GM23338 (cell line): ENCODE results near the gene BNIP3. TPM values are rescaled to one million over a fixed set of nuclear protein-coding genes. Genes with fewer than 3 reads are reported as not detected.

Source experiments
- ATAC-seq: fragments of 200-7000 bp; cut with Tn5 transposase; 3 replicates; pipeline ENCODE4 v1.9.1; 2020
- DNase-seq: peaks from one replicate; pipeline ENCODE4 v3.0.0-alpha.2; 2015; ENCODE audit warnings: low spot score
- H2AFZ ChIP-seq: fragments of 200-600 bp; sonication (generic); 2 replicates; pipeline ENCODE4 v1.8.0; 2016; ENCODE audit warnings: antibody characterized with exemption, mild to moderate bottlenecking, moderate library complexity
- H3F3A ChIP-seq: fragments of 200-600 bp; sonication (generic); replicated peaks from 2 replicates; pipeline ENCODE4 v1.8.0; 2017; ENCODE audit warnings: antibody characterized with exemption, mixed run types, low read depth
- H3K27ac ChIP-seq: fragments of 200-600 bp; sonication (generic); 2 replicates; pipeline ENCODE4 v1.6.1; 2016; ENCODE audit warnings: low read depth
- H3K27me3 ChIP-seq: fragments of 200-600 bp; sonication (generic); 2 replicates; pipeline ENCODE4 v1.8.0; 2016; ENCODE audit warnings: mild to moderate bottlenecking, mixed run types, moderate library complexity; ENCODE audit not compliant: insufficient read depth
- H3K36me3 ChIP-seq: fragments of 200-600 bp; sonication (generic); 2 replicates; pipeline ENCODE4 v1.8.0; 2016; ENCODE audit warnings: mild to moderate bottlenecking; ENCODE audit not compliant: insufficient read depth
- H3K4me1 ChIP-seq: fragments of 200-600 bp; sonication (generic); 2 replicates; pipeline ENCODE4 v1.8.0; 2016; ENCODE audit warnings: mild to moderate bottlenecking, moderate library complexity; ENCODE audit not compliant: insufficient read depth
- H3K4me2 ChIP-seq: fragments of 200-600 bp; sonication (generic); 2 replicates; pipeline ENCODE4 v1.7.1; 2017; ENCODE audit warnings: mixed run types
- H3K4me3 ChIP-seq: fragments of 200-600 bp; sonication (generic); 2 replicates; pipeline ENCODE4 v1.6.1; 2016; ENCODE audit warnings: mixed run types
- H3K79me2 ChIP-seq: fragments of 200-600 bp; sonication (generic); replicated peaks from 2 replicates; pipeline ENCODE4 v1.8.0; 2017; ENCODE audit warnings: mild to moderate bottlenecking; ENCODE audit not compliant: insufficient read depth
- H3K9me2 ChIP-seq: fragments of 200-600 bp; sonication (generic); 2 replicates; pipeline ENCODE4 v1.8.0; 2017; ENCODE audit not compliant: insufficient read depth
- H4K20me1 ChIP-seq: fragments of 200-600 bp; sonication (generic); replicated peaks from 2 replicates; pipeline ENCODE4 v1.8.0; 2017; ENCODE audit warnings: mild to moderate bottlenecking; ENCODE audit not compliant: insufficient read depth
- H3K27ac Mint-ChIP-seq: 2 replicates; pipeline ENCODE4 v1.8.0; 2020; ENCODE audit warnings: inconsistent platforms, mild to moderate bottlenecking, moderate library complexity, mixed read lengths
- H3K27me3 Mint-ChIP-seq: 3 replicates; pipeline ENCODE4 v1.8.0; 2022; ENCODE audit warnings: low read depth, mild to moderate bottlenecking, moderate library complexity, mixed read lengths, inconsistent platforms; ENCODE audit not compliant: insufficient read depth, poor library complexity
- H3K36me3 Mint-ChIP-seq: 3 replicates; pipeline ENCODE4 v1.8.0; 2021; ENCODE audit warnings: low read depth, mild to moderate bottlenecking, inconsistent platforms, moderate library complexity, mixed read lengths
- H3K4me1 Mint-ChIP-seq: 3 replicates; pipeline ENCODE4 v1.8.0; 2020; ENCODE audit warnings: mild to moderate bottlenecking, inconsistent platforms, mixed read lengths
- H3K4me3 Mint-ChIP-seq: 3 replicates; pipeline ENCODE4 v1.8.0; 2021; ENCODE audit warnings: moderate library complexity, mild to moderate bottlenecking, inconsistent platforms, mixed read lengths
- H3K9me3 Mint-ChIP-seq: 3 replicates; pipeline ENCODE4 v1.8.0; 2020; ENCODE audit warnings: moderate library complexity, mild to moderate bottlenecking, inconsistent platforms, mixed read lengths
- CREB1 ChIP-seq: fragments of 250-450 bp; sonication (Bioruptor Pico); IDR thresholded peaks from 2 replicates; pipeline ENCODE4 v1.5.0; 2020; ENCODE audit warnings: low read depth, mild to moderate bottlenecking, moderate library complexity
- EZH2 ChIP-seq: fragments of 200-600 bp; sonication (generic); IDR thresholded peaks from one replicate; pipeline ENCODE4 v1.8.0; 2017; ENCODE audit warnings: antibody characterized with exemption, mild to moderate bottlenecking, low read depth; ENCODE audit not compliant: unreplicated experiment
- EZH2phosphoT487 ChIP-seq: fragments of 200-600 bp; sonication (generic); IDR thresholded peaks from one replicate; pipeline ENCODE4 v1.8.1; 2018; ENCODE audit warnings: antibody characterized with exemption; ENCODE audit not compliant: unreplicated experiment
- JUNB ChIP-seq: IDR thresholded peaks from one replicate; pipeline ENCODE4 v1.6.1; 2016; ENCODE audit warnings: antibody characterized with exemption; ENCODE audit not compliant: unreplicated experiment
- NANOG ChIP-seq: IDR thresholded peaks from 2 replicates; pipeline ENCODE4 v1.6.1; 2016; ENCODE audit warnings: antibody characterized with exemption, borderline replicate concordance
- POLR2AphosphoS5 ChIP-seq: IDR thresholded peaks from 2 replicates; pipeline ENCODE4 v1.6.1; 2016; ENCODE audit warnings: antibody characterized with exemption, low read depth
- STAT1 ChIP-seq: IDR thresholded peaks from one replicate; pipeline ENCODE4 v1.6.1; 2016; ENCODE audit warnings: antibody characterized with exemption; ENCODE audit not compliant: unreplicated experiment
- ZNF114 ChIP-seq: fragments of 250-450 bp; sonication (Bioruptor Pico); IDR thresholded peaks from 2 replicates; pipeline ENCODE4 v1.5.0; 2020; ENCODE audit warnings: mild to moderate bottlenecking, moderate library complexity
- ZNF331 ChIP-seq: fragments of 250-450 bp; sonication (Bioruptor Pico); IDR thresholded peaks from 2 replicates; pipeline ENCODE4 v1.5.0; 2020; ENCODE audit warnings: low read depth, mild to moderate bottlenecking, moderate library complexity
- polyA plus RNA-seq: library from polyadenylated mRNA; unstranded; fragments of >200 nt; fragmentation: Nextera tagmentation; extraction: Ambion mirVana; gene quantifications from 2 replicates; pipeline ENCODE4 v1.2.1, GENCODE V29; 2016
- total RNA-seq: library from RNA; depleted of rRNA; stranded (reverse); fragments of >200 nt; shearing (Covaris generic); gene quantifications from 2 replicates; pipeline ENCODE4 v1.2.3, GENCODE V29; 2014
- TF ChIP-seq, protein P1 (sequence below), 2 experiments: fragments of 200-600 bp in 1 of 2; sonication (generic) in 1 of 2; conservative IDR thresholded peaks; 2 replicates each; pipeline versions ENCODE4 v1.5.1 to v1.6.1; 2016 to 2017; ENCODE audit warnings: antibody characterized with exemption in 2 of 2, low read depth in 2 of 2, mild to moderate bottlenecking in 2 of 2, moderate library complexity in 1 of 2
- TF ChIP-seq, protein P2 (sequence below): fragments of 250-450 bp; sonication (Bioruptor Pico); IDR thresholded peaks from 2 replicates; pipeline ENCODE4 v1.5.0; 2020; ENCODE audit warnings: mild to moderate bottlenecking, moderate library complexity
- TF ChIP-seq, protein P3 (sequence below): IDR thresholded peaks from 2 replicates; pipeline ENCODE4 v1.6.1; 2016; ENCODE audit warnings: antibody characterized with exemption
- TF ChIP-seq, protein P4 (sequence below): IDR thresholded peaks from one replicate; pipeline ENCODE4 v1.6.1; 2018; ENCODE audit warnings: antibody characterized with exemption; ENCODE audit not compliant: unreplicated experiment

The BNIP3 gene
- total and polyA plus RNA-seq, 2 experiments from 2014 or later: 46.3 to 75.0 TPM

DNA sequence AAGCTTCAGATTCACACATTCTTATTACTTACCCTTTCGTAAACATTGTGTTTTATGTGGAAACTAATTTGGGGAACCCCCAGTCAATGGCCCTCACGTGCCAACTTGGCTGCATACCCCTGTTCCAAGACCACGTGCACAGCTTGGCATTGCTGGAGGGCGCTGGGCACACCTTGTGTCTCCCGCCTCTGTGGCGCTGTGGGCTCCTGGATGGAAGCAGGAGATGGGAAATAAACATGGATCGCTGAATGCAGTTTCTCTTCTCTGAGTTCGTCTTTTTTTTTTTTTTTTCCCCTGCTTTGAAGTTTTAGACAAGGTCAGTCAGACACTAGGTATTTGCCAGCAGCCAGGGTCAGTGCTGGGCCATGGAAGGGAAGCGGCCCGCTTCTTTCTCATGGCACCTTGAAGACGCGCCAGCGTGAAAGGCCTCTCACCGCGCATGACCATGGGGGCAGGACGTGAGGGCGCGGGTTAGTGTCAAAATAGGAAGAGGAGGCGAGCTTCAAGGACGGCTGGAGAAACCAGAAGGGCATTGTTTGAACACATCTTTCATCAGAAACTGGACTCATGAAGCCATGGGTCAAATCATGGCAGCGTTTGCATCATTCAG, 27.3 kb downstream of the BNIP3 start:
- TF ChIP-seq CREB1 (CRISPR knock-in tag): no peak
- no peak for TF ChIP-seq EZH2phosphoT487
- no peak for TF ChIP-seq POLR2AphosphoS5
- TF ChIP-seq ZNF114 (CRISPR knock-in tag): no peak
- TF ChIP-seq, protein P1, sequence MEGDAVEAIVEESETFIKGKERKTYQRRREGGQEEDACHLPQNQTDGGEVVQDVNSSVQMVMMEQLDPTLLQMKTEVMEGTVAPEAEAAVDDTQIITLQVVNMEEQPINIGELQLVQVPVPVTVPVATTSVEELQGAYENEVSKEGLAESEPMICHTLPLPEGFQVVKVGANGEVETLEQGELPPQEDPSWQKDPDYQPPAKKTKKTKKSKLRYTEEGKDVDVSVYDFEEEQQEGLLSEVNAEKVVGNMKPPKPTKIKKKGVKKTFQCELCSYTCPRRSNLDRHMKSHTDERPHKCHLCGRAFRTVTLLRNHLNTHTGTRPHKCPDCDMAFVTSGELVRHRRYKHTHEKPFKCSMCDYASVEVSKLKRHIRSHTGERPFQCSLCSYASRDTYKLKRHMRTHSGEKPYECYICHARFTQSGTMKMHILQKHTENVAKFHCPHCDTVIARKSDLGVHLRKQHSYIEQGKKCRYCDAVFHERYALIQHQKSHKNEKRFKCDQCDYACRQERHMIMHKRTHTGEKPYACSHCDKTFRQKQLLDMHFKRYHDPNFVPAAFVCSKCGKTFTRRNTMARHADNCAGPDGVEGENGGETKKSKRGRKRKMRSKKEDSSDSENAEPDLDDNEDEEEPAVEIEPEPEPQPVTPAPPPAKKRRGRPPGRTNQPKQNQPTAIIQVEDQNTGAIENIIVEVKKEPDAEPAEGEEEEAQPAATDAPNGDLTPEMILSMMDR (conservative IDR thresholded peaks at IDR 0.05; ENCODE audit: low read depth in 2 of 2): no peak
- TF ChIP-seq JUNB: no peak
- TF ChIP-seq, protein P2, sequence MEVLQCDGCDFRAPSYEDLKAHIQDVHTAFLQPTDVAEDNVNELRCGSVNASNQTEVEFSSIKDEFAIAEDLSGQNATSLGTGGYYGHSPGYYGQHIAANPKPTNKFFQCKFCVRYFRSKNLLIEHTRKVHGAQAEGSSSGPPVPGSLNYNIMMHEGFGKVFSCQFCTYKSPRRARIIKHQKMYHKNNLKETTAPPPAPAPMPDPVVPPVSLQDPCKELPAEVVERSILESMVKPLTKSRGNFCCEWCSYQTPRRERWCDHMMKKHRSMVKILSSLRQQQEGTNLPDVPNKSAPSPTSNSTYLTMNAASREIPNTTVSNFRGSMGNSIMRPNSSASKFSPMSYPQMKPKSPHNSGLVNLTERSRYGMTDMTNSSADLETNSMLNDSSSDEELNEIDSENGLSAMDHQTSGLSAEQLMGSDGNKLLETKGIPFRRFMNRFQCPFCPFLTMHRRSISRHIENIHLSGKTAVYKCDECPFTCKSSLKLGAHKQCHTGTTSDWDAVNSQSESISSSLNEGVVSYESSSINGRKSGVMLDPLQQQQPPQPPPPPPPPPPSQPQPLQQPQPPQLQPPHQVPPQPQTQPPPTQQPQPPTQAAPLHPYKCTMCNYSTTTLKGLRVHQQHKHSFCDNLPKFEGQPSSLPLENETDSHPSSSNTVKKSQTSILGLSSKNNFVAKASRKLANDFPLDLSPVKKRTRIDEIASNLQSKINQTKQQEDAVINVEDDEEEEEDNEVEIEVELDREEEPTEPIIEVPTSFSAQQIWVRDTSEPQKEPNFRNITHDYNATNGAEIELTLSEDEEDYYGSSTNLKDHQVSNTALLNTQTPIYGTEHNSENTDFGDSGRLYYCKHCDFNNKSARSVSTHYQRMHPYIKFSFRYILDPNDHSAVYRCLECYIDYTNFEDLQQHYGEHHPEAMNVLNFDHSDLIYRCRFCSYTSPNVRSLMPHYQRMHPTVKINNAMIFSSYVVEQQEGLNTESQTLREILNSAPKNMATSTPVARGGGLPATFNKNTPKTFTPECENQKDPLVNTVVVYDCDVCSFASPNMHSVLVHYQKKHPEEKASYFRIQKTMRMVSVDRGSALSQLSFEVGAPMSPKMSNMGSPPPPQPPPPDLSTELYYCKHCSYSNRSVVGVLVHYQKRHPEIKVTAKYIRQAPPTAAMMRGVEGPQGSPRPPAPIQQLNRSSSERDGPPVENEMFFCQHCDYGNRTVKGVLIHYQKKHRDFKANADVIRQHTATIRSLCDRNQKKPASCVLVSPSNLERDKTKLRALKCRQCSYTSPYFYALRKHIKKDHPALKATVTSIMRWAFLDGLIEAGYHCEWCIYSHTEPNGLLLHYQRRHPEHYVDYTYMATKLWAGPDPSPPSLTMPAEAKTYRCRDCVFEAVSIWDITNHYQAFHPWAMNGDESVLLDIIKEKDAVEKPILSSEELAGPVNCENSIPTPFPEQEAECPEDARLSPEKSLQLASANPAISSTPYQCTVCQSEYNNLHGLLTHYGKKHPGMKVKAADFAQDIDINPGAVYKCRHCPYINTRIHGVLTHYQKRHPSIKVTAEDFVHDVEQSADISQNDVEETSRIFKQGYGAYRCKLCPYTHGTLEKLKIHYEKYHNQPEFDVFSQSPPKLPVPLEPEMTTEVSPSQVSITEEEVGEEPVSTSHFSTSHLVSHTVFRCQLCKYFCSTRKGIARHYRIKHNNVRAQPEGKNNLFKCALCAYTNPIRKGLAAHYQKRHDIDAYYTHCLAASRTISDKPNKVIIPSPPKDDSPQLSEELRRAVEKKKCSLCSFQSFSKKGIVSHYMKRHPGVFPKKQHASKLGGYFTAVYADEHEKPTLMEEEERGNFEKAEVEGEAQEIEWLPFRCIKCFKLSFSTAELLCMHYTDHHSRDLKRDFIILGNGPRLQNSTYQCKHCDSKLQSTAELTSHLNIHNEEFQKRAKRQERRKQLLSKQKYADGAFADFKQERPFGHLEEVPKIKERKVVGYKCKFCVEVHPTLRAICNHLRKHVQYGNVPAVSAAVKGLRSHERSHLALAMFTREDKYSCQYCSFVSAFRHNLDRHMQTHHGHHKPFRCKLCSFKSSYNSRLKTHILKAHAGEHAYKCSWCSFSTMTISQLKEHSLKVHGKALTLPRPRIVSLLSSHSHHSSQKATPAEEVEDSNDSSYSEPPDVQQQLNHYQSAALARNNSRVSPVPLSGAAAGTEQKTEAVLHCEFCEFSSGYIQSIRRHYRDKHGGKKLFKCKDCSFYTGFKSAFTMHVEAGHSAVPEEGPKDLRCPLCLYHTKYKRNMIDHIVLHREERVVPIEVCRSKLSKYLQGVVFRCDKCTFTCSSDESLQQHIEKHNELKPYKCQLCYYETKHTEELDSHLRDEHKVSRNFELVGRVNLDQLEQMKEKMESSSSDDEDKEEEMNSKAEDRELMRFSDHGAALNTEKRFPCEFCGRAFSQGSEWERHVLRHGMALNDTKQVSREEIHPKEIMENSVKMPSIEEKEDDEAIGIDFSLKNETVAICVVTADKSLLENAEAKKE (CRISPR knock-in tag): no peak
- TF ChIP-seq ZNF331: no peak
- TF ChIP-seq, protein P3, sequence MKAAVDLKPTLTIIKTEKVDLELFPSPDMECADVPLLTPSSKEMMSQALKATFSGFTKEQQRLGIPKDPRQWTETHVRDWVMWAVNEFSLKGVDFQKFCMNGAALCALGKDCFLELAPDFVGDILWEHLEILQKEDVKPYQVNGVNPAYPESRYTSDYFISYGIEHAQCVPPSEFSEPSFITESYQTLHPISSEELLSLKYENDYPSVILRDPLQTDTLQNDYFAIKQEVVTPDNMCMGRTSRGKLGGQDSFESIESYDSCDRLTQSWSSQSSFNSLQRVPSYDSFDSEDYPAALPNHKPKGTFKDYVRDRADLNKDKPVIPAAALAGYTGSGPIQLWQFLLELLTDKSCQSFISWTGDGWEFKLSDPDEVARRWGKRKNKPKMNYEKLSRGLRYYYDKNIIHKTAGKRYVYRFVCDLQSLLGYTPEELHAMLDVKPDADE: no peak
- TF ChIP-seq NANOG: no peak
- TF ChIP-seq STAT1: no peak
- TF ChIP-seq, protein P4, sequence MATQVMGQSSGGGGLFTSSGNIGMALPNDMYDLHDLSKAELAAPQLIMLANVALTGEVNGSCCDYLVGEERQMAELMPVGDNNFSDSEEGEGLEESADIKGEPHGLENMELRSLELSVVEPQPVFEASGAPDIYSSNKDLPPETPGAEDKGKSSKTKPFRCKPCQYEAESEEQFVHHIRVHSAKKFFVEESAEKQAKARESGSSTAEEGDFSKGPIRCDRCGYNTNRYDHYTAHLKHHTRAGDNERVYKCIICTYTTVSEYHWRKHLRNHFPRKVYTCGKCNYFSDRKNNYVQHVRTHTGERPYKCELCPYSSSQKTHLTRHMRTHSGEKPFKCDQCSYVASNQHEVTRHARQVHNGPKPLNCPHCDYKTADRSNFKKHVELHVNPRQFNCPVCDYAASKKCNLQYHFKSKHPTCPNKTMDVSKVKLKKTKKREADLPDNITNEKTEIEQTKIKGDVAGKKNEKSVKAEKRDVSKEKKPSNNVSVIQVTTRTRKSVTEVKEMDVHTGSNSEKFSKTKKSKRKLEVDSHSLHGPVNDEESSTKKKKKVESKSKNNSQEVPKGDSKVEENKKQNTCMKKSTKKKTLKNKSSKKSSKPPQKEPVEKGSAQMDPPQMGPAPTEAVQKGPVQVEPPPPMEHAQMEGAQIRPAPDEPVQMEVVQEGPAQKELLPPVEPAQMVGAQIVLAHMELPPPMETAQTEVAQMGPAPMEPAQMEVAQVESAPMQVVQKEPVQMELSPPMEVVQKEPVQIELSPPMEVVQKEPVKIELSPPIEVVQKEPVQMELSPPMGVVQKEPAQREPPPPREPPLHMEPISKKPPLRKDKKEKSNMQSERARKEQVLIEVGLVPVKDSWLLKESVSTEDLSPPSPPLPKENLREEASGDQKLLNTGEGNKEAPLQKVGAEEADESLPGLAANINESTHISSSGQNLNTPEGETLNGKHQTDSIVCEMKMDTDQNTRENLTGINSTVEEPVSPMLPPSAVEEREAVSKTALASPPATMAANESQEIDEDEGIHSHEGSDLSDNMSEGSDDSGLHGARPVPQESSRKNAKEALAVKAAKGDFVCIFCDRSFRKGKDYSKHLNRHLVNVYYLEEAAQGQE: no peak
- no peak for TF ChIP-seq EZH2
- Histone ChIP-seq H3K9me2 (no peaks in the 10 kb centered on the region), H3K79me2 (peaks cover 3% of the 10 kb centered on the region; the same call in 1 of the 2 replicates), H3F3A (0 out of 2 replicates have a peak, but pooled peaks cover 2% of the 10 kb centered on the region), H3K27ac (no peak overlapping the region), H3K4me3 (no peak overlapping the region), H3K4me1 (no peaks in the 10 kb centered on the region), H3K27me3 (no peaks in the 10 kb centered on the region), H4K20me1 (no peaks in the 10 kb centered on the region; the same call in none of the 2 replicates), H3K36me3 (peaks cover 20% of the 10 kb centered on the region), H2AFZ (no peak overlapping the region), H3K4me2 (no peak overlapping the region)
- ATAC-seq (no peak), DNase-seq (no peak)
- Mint-ChIP-seq H3K27ac (no peak overlapping the region), H3K36me3 (peaks cover 97% of the 10 kb centered on the region), H3K9me3 (peaks cover 16% of the 10 kb centered on the region), H3K4me3 (no peak overlapping the region), H3K27me3 (peaks cover 14% of the 10 kb centered on the region), H3K4me1 (no peaks in the 10 kb centered on the region)
